Fibroblast of the conjunctiva (primary cell): ENCODE measurements around the gene GAB2.

Source experiments
- DNase-seq: peaks from one replicate; pipeline ENCODE4 v3.0.0-alpha.2; 2010; ENCODE audit warnings: low read depth

GAB2 gene

DNA sequence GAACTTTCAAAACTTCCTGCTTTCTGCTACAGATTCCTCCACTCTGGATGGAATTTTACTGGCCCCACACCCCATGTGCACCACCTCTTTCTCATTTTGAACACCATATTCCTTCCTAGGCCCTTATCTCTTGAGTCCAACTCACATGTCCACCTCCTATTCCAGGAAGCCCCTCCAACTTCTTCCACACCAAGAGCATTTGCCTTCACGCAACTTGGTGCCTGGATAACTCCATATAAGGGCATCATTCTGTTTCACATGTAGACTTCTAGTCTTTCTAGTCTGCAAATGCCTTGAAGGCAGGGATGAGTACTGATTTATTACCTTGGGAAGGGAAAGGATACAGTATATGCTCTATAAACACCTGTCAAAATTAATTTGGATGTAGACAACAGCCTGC is 17.5 kb downstream of the GAB2 start:
- no peak for DNase-seq

DNA sequence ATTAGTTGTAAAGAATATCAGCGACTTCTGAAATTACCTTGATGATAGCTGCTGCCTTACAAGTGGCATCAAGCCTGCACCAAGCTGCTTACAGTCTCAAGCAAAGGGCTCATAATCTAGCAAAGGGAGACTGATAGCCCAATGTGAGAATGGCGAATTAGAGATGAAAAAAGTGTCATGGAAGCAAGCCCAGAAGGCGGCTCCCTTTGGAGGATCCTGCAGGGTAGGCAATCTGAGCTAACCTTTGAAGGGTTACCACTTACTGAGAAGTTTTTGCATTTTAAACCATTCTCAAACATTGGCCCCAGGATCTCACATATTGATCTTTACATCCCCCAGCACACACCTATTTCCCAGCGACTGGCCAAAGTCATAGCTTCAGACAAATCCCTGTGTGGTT is 18.5 kb downstream of the GAB2 start:
- DNase-seq: no peak

DNA sequence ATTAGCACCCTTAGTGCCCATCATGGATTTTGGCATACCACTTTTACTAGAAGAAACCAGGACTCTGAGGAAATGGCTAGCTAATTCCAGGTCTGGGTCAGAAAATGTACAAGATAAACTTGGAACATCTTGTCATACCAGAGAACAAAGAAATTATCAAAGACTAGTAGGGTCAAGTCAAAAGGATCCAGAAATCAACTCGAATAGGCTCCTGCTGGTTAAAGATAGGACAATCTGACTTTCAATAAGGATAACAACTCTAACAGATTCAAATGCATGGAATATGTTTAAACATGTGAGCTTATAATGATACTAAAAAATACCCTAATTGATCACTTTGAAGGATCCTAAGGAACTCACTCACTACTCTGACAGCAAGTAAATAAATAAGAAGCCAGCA is 18.9 kb downstream of the GAB2 start:
- no peak for DNase-seq

DNA sequence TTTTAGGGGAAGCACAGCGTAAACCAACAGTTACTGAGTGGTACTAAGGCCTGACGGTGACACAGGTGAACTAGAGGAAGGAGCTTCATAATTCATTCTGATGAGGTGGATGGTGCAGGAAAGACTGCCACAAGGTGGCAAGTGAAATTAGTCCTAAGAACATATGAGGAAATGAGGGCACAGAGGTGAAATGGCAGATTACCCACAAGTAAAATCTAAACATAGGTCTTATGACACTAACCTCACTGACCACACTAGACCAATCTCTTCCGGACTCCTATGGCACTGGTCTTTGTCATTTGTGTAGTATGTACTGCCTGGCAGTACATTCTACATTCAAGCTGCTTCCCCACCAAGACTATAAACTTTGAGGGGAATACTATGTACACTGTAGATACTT is 20.2 kb downstream of the GAB2 start:
- no peak for DNase-seq

DNA sequence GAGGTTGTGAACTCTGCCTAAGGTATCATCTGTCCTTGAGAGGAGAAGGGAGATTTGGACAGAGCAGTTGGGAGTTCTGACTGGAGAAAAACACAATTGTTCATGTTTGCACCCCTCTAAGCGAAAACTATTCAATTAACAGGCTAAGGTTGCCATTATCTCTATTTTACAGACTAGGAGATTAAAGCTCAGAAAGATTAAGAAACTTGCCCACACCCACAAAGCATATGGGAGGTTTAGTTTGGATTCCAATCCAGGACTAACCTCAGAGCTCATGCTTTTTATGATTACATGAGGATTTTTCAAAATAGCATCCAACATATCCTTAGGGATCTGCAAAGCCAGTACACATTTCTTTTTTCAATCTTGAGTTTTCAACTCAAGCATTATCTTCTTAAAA is 22.0 kb downstream of the GAB2 start:
- no peak for DNase-seq

DNA sequence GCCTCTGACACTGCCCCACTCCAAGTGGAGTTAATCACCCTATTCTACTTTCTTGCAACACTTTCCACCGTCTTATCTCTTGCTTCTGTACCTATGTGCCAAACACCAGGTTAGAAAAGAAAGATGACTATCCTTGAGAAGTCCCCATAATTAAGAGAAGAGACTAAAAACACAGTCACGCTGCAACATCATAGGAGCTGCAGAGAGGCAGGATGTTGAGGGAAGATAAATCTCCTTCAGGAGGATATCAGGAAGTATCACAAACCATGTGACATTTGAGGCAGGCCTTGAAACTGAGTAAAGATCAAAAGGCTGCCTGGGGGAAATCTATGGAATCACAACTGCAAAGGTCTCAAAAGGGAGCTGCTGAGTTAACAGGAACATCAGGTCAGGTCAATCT is 24.8 kb downstream of the GAB2 start:
- no peak for DNase-seq

DNA sequence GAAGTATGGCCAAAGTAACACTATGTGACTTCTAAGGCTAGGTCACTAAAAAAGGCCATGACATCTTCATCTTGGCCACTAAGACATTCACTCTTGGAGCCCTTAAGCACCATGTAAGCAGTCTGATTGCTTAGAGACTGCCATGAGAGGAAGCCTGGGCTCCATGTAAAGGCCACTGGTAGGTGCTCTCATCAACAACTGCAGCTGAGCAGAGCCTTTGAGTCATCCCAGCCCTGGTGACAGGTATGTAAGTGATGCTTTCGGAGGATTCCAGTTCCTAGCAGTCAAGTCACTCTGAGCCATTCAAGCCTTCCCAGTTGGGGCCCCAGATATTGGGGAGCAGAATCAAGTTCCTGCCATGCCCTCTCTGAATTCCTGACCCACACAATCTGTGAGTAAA is 26.2 kb downstream of the GAB2 start:
- no peak for DNase-seq

DNA sequence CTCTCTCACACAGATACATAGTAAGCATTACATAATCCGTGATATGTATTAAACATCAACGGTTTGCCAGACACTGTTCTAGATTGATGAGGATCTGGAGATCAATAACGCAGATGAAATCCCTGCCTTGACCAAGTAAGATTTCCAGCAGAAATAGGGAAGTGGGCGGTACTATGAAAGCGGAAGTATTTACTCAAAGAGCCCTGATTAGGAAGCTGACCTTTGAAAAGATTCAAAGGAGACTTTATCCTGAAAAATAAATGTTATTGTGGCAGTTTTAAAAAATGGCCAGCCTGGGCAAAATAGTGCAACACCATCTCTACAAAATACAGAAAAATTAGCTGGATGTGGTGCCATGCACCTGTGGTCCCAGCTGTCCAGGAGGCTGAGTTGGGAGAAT is 26.8 kb downstream of the GAB2 start:
- DNase-seq: no peak

DNA sequence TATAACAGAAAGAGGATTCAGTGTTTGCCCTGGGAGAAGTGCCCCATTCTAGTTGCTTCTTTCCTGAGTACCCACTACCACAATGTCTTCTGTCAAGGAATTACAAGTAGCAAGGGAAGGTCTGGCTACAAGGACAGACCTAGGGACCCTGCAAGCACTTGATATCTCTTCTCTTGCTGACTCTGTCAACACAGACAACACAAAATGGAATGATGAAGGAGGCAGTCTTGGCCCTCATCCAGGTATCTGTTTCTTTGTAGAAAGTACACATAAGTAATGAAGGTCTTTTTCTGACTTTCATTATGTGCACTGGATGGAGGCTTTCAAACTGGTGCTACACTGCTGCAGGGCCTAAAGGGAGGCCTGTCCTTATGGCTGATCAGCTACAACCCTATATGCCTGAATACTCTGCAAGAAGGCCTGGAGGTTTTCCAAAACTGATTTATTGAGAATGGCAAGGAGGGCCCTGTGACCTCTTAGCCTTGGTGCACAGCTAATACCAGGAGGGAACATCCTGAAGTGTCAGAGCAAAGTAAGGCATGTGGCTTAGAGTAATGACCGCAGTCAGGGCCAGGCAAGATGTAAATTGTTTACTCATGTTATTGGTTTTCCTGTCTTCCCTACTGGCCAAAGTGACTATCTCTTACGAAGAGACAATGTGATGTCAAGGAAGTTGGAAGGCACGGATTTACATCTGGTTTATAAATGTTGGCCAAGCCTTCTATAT is 31.2 kb downstream of the GAB2 start:
- no peak for DNase-seq

DNA sequence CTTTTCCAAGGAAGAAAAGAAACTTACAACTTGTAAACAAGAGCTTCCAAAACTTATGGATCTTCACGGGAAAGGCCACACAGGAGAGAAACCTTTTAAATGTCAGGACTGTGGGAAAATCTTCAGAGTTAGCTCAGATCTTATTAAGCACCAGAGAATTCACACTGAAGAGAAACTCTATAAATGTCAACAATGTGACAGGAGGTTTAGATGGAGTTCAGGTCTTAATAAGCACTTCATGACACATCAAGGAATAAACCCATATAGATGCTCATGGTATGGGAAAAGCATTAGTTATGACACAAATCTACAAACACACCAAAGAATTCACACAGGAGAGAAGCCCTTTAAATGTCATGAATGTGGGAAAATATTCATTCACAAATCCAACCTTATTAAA is 32.4 kb downstream of the GAB2 start:
- no peak for DNase-seq

DNA sequence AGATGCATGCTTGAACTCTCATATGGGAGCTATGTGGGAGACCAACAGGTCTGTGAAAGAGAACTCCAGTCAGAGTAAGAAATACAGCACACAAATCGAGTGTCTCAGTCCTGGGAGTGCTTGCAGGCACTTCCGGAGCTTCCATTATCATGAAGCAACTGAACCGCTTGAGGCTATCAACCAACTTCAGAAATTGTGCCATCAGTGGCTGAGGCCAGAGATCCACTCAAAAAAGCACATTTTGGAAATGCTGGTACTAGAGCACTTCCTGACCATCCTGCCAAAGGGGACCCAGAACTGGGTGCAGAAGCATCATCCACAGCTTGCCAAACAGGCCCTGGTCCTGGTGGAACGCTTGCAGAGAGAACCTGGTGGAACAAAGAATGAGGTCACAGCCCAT is 33.4 kb downstream of the GAB2 start:
- DNase-seq: no peak

DNA sequence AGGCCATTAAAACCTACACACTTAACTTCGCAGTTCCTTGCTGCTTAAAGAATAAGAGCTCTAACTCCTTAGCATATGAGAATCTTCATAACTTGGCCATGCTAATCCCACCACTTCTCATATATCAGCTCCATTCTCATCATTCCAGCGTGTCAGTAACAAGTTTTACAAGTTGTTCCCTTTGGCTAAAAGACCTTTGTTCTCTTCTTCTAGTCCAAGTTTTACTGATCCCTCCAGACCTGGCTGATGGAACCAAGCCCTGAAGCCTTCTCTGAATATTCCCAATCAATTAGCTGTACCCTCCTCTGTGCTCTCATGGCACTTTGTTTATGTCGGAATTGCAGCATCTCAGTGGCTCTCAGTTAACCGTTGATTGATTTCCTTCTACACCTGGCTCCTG is 35.8 kb downstream of the GAB2 start:
- no peak for DNase-seq

DNA sequence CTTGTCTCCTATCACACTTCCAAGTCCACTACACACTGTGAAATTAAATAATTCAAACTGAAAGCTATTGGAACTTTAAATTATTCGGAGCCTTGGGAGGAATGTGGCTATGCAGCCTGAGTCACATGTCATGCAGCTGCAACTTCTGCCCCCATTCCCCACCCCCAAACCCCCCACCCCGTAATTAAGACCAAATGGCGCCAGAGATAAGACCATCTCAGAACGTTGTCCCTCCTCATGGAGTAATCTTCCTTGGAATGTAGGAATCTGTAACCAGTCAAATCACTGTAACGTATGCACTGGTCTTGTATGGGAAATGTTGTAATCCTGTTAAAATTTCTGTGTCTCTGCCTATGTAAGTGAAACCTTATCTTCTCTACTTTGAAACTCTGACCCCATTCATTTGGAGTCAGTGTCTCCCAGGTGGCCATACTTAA is 37.0 kb downstream of the GAB2 start:
- DNase-seq: peak; percentile 13

DNA sequence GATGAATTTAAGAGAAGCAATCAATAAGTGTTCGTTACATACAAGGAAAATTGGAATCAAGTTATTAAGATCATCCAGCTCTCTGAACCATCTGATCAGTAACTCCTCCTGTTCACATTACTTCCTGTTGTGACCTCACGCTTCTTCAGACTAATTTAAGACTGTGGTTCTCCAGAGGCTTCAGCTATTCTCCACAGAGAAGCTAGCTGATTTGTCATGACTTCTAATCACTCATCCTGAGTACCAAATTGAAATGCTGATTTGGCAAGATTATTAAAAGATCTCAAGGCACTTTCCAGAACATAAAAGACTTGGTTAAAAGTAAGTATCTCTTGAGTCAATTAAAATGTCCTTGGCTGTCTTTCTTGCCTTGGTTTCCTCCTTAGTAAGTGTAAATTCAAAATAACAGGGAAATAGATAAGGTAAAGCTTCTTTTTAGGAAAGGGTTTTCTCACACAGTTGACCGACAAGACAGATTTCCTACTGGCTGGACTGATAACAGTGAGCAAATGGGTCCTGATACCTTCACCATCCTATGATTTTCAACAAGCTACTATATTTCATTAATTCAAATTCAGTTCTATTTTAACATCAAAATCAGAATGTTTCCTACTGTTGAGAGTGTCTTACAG is 38.5 kb downstream of the GAB2 start:
- no peak for DNase-seq

DNA sequence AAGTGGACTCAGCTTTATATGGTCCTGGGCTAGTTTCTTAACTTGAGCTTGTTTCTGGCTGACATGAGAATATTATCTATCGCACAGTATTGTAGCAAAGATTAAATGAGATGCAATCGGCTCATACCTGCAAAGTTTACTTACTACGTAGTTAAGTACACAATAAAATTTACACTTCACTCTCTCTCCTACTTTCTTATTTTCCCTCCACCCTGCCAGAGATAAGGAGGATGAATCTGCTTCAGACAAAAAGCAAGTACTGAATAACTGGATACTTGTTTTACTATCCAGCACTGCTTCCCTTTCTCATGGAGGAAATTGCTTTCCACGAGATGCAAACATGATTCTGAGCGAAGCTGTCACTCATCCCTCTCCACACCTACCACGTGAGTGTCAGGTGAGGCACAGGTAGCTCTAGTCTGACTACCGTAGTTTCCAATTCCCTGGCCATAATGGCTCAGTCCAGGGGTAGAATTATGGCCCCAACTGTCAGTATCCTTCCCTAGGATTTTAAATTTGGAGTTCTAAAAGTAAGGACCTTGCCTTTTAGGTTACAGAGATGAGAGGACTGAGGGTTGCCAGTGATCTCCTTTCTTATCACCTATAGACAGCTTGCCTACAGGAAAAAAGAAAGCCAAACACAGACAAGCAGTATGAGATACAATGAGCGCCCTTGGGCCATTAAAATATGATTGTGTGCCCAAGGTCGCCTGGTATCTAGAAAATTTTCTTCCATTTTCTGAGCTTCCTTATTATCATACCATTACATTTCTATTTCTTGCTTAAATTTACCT is 39.8 kb downstream of the GAB2 start:
- no peak for DNase-seq

DNA sequence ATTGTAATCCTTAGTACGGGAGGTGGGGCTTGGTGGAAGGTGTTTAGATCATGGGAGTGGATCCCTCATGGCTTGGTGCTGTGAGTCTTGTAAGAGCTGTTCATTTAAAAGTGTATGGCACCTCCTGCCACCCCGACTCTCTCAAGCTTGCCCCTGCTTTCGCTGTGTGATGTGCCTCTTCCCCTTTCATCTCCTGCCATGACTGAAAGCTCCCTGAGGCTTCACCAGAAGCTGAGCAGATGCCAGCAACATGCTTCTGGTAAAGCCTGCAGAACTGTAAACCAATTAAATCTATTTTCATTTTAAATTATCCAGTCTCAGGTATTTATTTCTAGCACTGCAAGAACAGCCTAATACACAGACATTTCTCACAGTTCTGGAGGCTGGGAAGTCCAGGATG is 40.8 kb downstream of the GAB2 start:
- DNase-seq: no peak

DNA sequence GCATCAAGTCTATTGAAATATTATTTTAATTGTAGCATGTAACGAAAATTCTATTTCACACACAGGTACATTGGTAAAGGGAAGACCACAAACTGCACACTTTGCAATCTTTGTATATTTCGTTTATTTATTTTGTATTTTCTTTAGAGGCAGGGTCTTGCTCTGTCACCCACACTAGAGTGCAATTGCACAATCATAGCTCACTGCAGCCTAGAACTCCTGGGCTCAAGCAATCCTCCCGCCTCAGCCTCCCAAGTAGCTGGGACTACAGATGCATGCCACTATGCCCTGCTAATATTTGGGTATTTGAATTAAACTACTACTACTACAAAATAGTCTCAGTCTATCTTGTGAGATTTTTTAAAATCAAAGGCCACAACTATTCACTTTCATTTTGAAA is 42.7 kb downstream of the GAB2 start:
- no peak for DNase-seq

DNA sequence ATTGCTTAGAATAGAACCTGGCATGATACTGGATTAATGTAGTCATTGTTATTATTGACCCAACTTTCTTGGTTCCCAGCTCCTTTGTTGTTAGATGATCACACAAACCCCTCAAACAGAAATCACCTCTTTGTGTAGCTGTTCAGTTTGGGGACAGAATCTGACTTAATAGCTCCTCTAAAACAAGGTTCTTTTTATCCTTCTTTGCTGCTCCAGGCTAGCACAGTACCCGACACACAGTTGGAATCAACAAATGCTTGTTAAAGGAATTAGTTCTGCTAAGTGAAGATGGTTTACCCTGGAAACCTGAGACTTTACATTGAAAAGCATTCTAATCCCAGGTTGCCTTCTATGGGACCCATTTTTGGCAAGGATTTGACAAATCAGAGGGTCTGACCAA is 43.9 kb downstream of the GAB2 start:
- DNase-seq: no peak

DNA sequence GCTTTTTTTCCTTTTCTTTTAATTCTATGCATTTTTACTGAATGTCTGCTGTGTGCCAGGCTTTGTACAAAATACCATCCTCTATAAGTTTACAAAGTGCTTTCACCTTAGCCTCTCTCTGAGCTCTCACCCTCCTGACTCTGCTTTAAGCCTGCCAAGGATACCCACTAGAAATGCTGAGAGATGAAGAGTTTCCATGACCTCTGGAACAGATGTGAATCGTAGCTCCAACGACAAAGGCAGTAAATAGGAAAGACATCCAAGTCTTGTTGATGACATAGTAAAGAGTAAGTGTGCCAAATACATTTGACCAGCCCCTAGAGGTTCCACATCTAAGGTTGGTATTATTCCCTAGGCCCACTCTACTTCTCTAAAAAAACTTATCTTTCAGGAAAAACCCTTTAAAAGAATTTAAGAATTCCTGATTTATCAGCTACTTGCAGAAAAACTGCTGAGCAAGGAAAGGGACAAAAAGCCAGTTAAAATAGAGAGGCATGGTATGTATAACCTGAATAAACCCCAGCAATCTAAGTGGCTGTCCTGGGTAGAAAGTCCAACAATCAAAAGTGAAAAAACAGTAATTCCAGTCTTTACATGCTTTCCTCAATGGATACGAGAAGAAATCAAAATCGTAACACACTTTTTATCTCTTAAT is 45.4 kb downstream of the GAB2 start:
- DNase-seq: no peak

DNA sequence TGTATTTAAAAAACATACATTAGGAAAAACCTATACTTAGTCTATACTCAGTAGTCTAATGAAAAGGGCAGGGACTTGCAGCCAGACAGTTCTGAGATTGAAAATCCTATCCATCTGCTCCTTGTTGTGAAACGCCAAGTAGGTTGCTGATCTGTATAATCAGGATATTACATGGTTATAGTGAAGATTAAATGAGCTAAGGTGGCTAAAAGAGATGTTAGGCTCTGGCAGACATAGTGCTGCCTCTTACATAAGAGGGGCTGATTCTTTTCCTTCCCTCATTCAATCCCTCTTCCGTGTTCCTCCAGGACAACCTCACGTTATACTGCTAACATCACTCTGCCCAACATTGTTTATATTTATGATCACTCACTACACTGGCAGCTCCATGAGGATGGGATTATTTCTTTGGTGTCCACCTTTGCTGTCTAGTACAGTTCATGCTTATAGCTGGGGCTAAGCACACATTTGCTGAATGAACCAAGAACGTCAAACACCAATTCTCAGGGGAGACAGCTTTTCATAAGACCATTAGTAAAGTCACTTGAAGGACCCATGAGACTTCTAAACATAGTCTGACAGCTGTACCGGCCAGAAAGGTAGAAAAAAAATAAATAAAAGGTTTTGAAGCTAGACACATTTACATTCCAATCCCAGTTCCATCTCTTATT is 46.3 kb downstream of the GAB2 start:
- no peak for DNase-seq

DNA sequence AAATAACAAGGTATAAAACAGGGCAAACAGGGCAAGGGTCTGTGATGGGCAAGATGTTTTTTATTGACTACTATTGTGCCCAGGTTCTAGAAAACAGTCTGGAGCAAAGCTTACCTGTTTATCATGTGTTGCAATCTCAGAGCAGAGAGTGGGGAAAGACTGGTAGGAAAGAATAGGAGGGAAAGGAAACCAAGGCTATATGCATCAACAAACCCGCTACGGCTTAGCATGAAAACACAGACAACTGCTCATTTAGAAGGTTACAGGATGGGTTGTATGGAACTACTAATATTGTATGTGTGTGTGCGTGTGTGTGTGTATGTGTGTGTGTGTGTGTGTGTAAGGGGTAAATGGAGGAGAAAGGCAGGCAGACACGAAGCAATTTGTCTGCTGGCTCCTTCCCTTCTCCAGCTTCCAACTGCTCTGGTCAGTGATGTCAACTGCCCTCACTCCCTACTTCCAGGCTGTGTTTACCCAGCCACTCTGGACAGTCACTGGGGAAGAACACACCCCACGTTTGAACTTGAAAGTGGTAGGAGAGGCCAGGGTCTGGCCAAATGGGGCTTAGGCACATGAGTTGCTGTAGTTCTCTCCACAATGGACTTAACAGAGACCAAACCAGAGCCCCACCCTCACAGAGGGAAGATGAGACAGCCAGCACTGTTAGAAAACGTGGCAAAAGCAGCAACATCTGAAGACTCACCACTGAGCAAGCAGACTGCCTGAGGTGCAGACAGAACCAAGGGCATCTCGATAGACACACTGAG is 47.0 kb downstream of the GAB2 start:
- no peak for DNase-seq
